ENCODE data around the gene CD38. TPM values are rescaled to one million over a fixed set of nuclear protein-coding genes. Genes with fewer than 3 reads are reported as not detected.

CD38 gene
- total RNA-seq, 1 donor from 2014 or later = 0.15 TPM

GRCh38 chr4:15753786-15754185 is 24.3 kb upstream of the CD38 start:
- peaks cover 5% of the 10 kb centered on the region for H3K4me1 Mint-ChIP-seq (ENCODE audit: unreplicated experiment)
- H3K27ac Mint-ChIP-seq (ENCODE audit: unreplicated experiment) = no peak overlapping the region
- no peak overlapping the region for H3K4me3 Mint-ChIP-seq (ENCODE audit: unreplicated experiment)
- TF ChIP-seq CTCF (IDR thresholded peaks at IDR 0.05; ENCODE audit: unreplicated experiment) = no peak
- no peaks in the 10 kb centered on the region for H3K36me3 Mint-ChIP-seq (ENCODE audit: low read depth, unreplicated experiment)
- H3K9me3 Mint-ChIP-seq (ENCODE audit: unreplicated experiment) = no peaks in the 10 kb centered on the region
- H3K27me3 Mint-ChIP-seq (ENCODE audit: unreplicated experiment) = peaks cover under 1% of the 10 kb centered on the region
- DNase-seq (ENCODE audit: low spot score) = no peak

- H3K36me3 Mint-ChIP-seq (ENCODE audit: low read depth, unreplicated experiment) = no peaks in the 10 kb centered on the region
- H3K4me1 Mint-ChIP-seq (ENCODE audit: unreplicated experiment) = peaks cover 5% of the 10 kb centered on the region
- no peaks in the 10 kb centered on the region for H3K9me3 Mint-ChIP-seq (ENCODE audit: unreplicated experiment)
Measured at GRCh38 chr4:15754323-15754722, 23.8 kb upstream of the CD38 start.

GRCh38 chr4:15755321-15756155 is 22.6 kb upstream of the CD38 start:
- TF ChIP-seq CTCF (IDR thresholded peaks at IDR 0.05; ENCODE audit: unreplicated experiment) = no peak
- Mint-ChIP-seq H3K27ac (ENCODE audit: unreplicated experiment) (no peak overlapping the region), H3K36me3 (ENCODE audit: low read depth, unreplicated experiment) (no peaks in the 10 kb centered on the region), H3K27me3 (ENCODE audit: unreplicated experiment) (no peaks in the 10 kb centered on the region), H3K9me3 (ENCODE audit: unreplicated experiment) (no peaks in the 10 kb centered on the region), H3K4me1 (ENCODE audit: unreplicated experiment) (peaks cover 5% of the 10 kb centered on the region), H3K4me3 (ENCODE audit: unreplicated experiment) (no peak overlapping the region)
- DNase-seq (ENCODE audit: low spot score) = no peak

More at GRCh38 chr4:15754323-15754722, 23.8 kb upstream of the CD38 start:
- H3K4me3 Mint-ChIP-seq (ENCODE audit: unreplicated experiment) = no peak overlapping the region
- H3K27ac Mint-ChIP-seq (ENCODE audit: unreplicated experiment) = no peak overlapping the region
- TF ChIP-seq CTCF (IDR thresholded peaks at IDR 0.05; ENCODE audit: unreplicated experiment) = no peak
- no peak for DNase-seq (ENCODE audit: low spot score)
- no peaks in the 10 kb centered on the region for H3K27me3 Mint-ChIP-seq (ENCODE audit: unreplicated experiment)

- TF ChIP-seq CTCF (IDR thresholded peaks at IDR 0.05; ENCODE audit: unreplicated experiment) = no peak
- H3K36me3 Mint-ChIP-seq (ENCODE audit: low read depth, unreplicated experiment) = no peaks in the 10 kb centered on the region
- no peak for DNase-seq (ENCODE audit: low spot score)
Measured at GRCh38 chr4:15756361-15756861, 21.7 kb upstream of the CD38 start.

GRCh38 chr4:15757054-15757453 is 21.1 kb upstream of the CD38 start:
- no peak overlapping the region for H3K27ac Mint-ChIP-seq (ENCODE audit: unreplicated experiment)
- no peaks in the 10 kb centered on the region for H3K36me3 Mint-ChIP-seq (ENCODE audit: low read depth, unreplicated experiment)
- H3K4me3 Mint-ChIP-seq (ENCODE audit: unreplicated experiment) = no peak overlapping the region
- peaks cover 5% of the 10 kb centered on the region for H3K4me1 Mint-ChIP-seq (ENCODE audit: unreplicated experiment)
- no peak for TF ChIP-seq CTCF (IDR thresholded peaks at IDR 0.05; ENCODE audit: unreplicated experiment)
- no peaks in the 10 kb centered on the region for H3K9me3 Mint-ChIP-seq (ENCODE audit: unreplicated experiment)
- no peak for DNase-seq (ENCODE audit: low spot score)
- H3K27me3 Mint-ChIP-seq (ENCODE audit: unreplicated experiment) = no peaks in the 10 kb centered on the region

More at GRCh38 chr4:15756361-15756861, 21.7 kb upstream of the CD38 start:
- Mint-ChIP-seq H3K9me3 (ENCODE audit: unreplicated experiment) (no peaks in the 10 kb centered on the region), H3K4me3 (ENCODE audit: unreplicated experiment) (no peak overlapping the region), H3K27me3 (ENCODE audit: unreplicated experiment) (no peaks in the 10 kb centered on the region), H3K27ac (ENCODE audit: unreplicated experiment) (no peak overlapping the region), H3K4me1 (ENCODE audit: unreplicated experiment) (peaks cover 5% of the 10 kb centered on the region)

All from endothelial cell (in vitro differentiated cells).